ENCODE data around the gene PRKAR2B. TPM values are rescaled to one million over a fixed set of nuclear protein-coding genes. Genes with fewer than 3 reads are reported as not detected.

Gene PRKAR2B
- total RNA-seq, 1 donor, result 2.7 TPM

GRCh38 chr7:107016312-107016711 is 28.2 kb upstream of the PRKAR2B start:
- DNase-seq (ENCODE audit: low read depth), result no peak
- no peak overlapping the region for H3K4me3 ChIP-seq (ENCODE audit: low read depth, low read length)
- TF ChIP-seq CTCF (IDR thresholded peaks at IDR 0.05; ENCODE audit: insufficient read depth, low read length), result no peak

- no peak for DNase-seq (ENCODE audit: low read depth)
- TF ChIP-seq CTCF (IDR thresholded peaks at IDR 0.05; ENCODE audit: insufficient read depth, low read length), result no peak
- H3K4me3 ChIP-seq (ENCODE audit: low read depth, low read length), result no peak overlapping the region
These were observed 26.4 kb upstream of the PRKAR2B start for GRCh38 chr7:107017965-107018719.

GRCh38 chr7:107020400-107020799 is 24.1 kb upstream of the PRKAR2B start:
- no peak for TF ChIP-seq CTCF (IDR thresholded peaks at IDR 0.05; ENCODE audit: insufficient read depth, low read length)
- H3K4me3 ChIP-seq (ENCODE audit: low read depth, low read length), result no peak overlapping the region
- no peak for DNase-seq (ENCODE audit: low read depth)

- no peak for TF ChIP-seq CTCF (IDR thresholded peaks at IDR 0.05; ENCODE audit: insufficient read depth, low read length)
- no peak for DNase-seq (ENCODE audit: low read depth)
- no peak overlapping the region for H3K4me3 ChIP-seq (ENCODE audit: low read depth, low read length)
These were observed 22.9 kb upstream of the PRKAR2B start for GRCh38 chr7:107021600-107021999.

GRCh38 chr7:107023522-107024151 is 20.9 kb upstream of the PRKAR2B start:
- H3K4me3 ChIP-seq (ENCODE audit: low read depth, low read length), result no peak overlapping the region
- TF ChIP-seq CTCF (IDR thresholded peaks at IDR 0.05; ENCODE audit: insufficient read depth, low read length), result no peak
- no peak for DNase-seq (ENCODE audit: low read depth)

- DNase-seq (ENCODE audit: low read depth), result no peak
- H3K4me3 ChIP-seq (ENCODE audit: low read depth, low read length), result no peak overlapping the region
- TF ChIP-seq CTCF (IDR thresholded peaks at IDR 0.05; ENCODE audit: insufficient read depth, low read length), result no peak
These were observed 19.6 kb upstream of the PRKAR2B start for GRCh38 chr7:107024906-107025305.

All from fibroblast of the aortic adventitia (primary cell).